ENCODE measurements around the gene KIF27. TPM values are rescaled to one million over a fixed set of nuclear protein-coding genes. Genes with fewer than 3 reads are reported as not detected.
"Not testable (repeated sequence)": the region's sequence is repeated elsewhere in the genome, so short reads cannot be mapped to it uniquely, and the experiment has no call there.

The KIF27 gene
- total RNA-seq, 2 experiments from 2014 or later: 2.3 TPM

DNA sequence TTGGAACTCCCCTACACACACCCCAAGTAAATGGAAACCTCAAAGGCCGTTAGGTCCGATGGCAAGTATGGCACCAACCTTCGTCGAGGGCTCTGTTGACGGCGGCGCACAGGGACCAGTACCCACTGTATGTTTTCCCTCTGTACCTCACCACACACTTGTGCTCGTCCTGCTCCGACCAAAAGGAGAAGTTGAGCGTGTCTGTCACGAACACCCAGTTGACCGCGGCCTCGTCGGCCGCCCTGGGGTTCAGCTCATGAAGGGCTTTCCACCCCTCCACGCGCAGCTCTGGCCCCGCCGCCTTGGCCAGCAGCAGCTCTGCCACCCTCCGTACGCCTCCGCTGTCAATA is 34.8 kb upstream of the KIF27 start:
- no peaks in the 10 kb centered on the region for H3K9me3 Mint-ChIP-seq
- CTCF ChIA-PET: interaction anchor here (0.6 kb wide), 2 partner anchors 22 to 267 kb away, joined by 3 read pairs; no protein-coding TSS in a partner anchor

DNA sequence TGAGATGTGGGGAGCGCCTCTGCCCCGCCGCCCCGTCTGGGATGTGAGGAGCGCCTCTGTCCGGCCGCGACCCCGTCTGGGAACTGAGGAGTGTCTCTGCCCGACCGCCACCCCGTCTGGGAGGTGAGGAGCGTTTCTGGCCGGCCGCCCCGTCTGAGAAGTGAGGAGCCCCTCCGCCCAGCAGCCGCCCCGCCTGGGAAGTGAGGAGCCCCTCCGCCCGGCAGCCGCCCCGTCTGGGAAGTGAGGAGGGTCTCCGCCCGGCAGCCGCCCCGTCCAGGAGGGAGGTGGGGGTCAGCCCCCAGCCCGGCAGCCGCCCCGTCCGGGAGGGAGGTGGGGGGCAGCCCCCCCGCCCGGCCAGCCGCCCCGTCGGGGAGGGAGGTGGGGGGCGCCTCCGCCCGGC is 26.9 kb upstream of the KIF27 start:
- CTCF ChIA-PET, DNase-seq: not testable (repeated sequence)

More for the DNA sequence above, 34.8 kb upstream of the KIF27 start:
- peak overlapping the region; percentile 93 for H3K4me3 Mint-ChIP-seq
- DNase-seq: peak; percentile 44
- no peaks in the 10 kb centered on the region for H3K27me3 Mint-ChIP-seq
- H3K27ac Mint-ChIP-seq: peak overlapping the region; percentile 86
- H3K36me3 Mint-ChIP-seq (ENCODE audit: low read depth): peaks cover 13% of the 10 kb centered on the region
- POLR2A ChIA-PET: interaction anchor here (0.9 to 4.7 kb wide), 10 partner anchors 9 to 337 kb away, joined by 3 to 64 read pairs (median 4); partner anchors contain the start of genes HNRNPK, RMI1 and UBQLN1
- H3K4me1 Mint-ChIP-seq: peaks cover 22% of the 10 kb centered on the region

DNA sequence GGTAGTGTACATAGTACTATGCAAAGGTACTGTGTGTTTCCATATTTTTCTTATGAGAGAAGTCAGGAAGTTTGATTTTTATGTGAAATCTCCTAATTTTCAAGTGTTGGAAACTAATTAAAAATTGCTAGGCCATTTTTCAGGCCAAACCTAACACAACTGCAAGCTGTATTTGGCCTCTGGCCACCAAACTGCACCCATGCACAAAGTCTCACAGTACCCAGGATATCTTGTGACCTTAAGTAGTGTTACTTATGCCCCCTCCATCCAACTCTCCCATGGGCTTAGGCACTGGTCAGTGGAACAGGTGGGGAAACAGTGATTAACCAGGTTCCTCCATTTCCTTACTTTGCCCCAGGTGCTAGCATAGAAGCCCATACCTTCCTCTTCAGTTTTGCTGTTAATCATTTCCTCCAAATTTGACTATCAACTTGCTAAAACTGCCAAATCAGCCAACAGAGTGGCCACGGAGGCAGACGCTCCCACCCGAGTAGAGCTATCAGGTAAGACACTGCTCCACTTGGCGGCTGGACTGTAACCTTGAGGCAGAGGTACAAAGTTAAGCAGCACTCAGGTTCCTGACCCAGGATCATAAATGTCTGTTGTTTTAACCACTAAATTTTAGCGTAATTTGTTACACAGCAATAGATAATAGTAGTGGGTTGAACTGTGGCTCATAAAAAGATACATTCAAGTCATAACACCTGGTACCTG is 19.5 kb upstream of the KIF27 start:
- POLR2A ChIA-PET: no interaction called here
- CTCF ChIA-PET: interaction anchor here (1.8 to 1.9 kb wide), 2 partner anchors 19 to 375 kb away, joined by 4 to 7 read pairs; partner anchors contain the start of gene KIF27
- no peak for DNase-seq
- Mint-ChIP-seq H3K9me3 (no peaks in the 10 kb centered on the region), H3K27ac (no peak overlapping the region), H3K27me3 (no peaks in the 10 kb centered on the region), H3K4me3 (no peak overlapping the region), H3K4me1 (no peaks in the 10 kb centered on the region), H3K36me3 (ENCODE audit: low read depth) (peaks cover 43% of the 10 kb centered on the region)

More for the DNA sequence above, 26.9 kb upstream of the KIF27 start:
- H3K9me3 Mint-ChIP-seq, H3K27ac Mint-ChIP-seq, H3K4me3 Mint-ChIP-seq, H3K4me1 Mint-ChIP-seq, POLR2A ChIA-PET, H3K27me3 Mint-ChIP-seq: not testable (repeated sequence)
- H3K36me3 Mint-ChIP-seq (ENCODE audit: low read depth): peaks cover 30% of the 10 kb centered on the region

DNA sequence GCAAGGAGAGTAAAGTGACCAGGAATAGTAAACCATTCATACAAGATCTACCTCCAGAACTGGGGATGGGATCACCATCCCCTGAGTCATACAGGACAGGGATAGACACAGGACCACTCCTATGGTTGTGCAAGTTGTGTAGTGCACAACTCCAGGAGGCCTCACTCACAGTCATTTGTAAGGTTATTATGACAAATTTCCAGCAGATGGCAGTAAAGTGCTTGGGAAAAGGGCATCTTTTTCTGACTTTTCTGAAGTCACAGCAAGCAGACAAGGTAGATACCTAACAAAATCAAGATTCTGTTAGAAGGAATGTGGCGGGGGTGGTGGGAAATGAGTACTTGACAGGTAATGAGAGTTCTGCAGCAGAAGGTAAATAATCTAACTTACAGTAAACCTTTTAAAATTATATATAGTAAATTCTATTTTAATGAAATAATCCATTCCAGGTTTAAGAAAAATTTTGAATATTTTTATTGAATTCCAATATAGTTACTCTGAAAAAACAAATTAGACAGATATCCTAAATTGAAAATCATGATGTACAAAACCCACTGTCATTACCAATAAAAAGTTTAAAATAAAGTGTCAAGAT is 16.7 kb upstream of the KIF27 start:
- peak; percentile 32 for DNase-seq
- Mint-ChIP-seq H3K9me3 (no peaks in the 10 kb centered on the region), H3K27me3 (no peaks in the 10 kb centered on the region), H3K4me3 (no peak overlapping the region), H3K4me1 (peaks cover 4% of the 10 kb centered on the region), H3K36me3 (ENCODE audit: low read depth) (peaks cover 31% of the 10 kb centered on the region), H3K27ac (no peak overlapping the region)
- ChIA-PET CTCF (interaction anchor here (0.6 to 2.5 kb wide), 10 partner anchors 16 to 378 kb away, joined by 3 to 24 read pairs (median 4); partner anchors contain the start of gene KIF27), POLR2A (interaction anchor here (1.0 kb wide), 1 partner anchor 42 kb away, joined by 5 read pairs; the partner anchor contains the start of genes HNRNPK and RMI1)

DNA sequence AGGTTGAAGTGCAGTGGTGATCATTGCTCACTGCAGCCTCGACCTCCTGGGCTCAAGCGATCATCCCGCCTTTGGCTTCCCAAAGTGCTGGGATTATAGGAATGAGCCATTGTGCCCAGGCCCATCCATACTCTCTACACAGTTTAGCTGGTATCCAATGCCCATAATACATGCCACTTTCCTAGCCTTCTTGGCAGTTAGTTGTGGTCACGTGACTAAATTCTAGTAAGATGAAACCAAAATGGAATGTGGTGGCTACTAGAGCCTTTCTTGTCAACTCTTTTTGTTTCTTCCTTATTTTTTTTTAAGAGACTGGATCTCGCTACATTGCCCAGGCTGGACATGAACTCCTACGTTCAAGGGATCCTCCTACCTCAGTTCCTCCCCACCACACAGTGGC is 15.3 kb upstream of the KIF27 start:
- peaks cover 11% of the 10 kb centered on the region for H3K4me1 Mint-ChIP-seq
- H3K4me3 Mint-ChIP-seq: no peak overlapping the region
- ChIA-PET CTCF (interaction anchor here (0.6 to 2.5 kb wide), 7 partner anchors 44 to 379 kb away, joined by 3 to 24 read pairs (median 4); partner anchors contain the start of genes HNRNPK and RMI1), POLR2A (no interaction called here)
- H3K36me3 Mint-ChIP-seq (ENCODE audit: low read depth): peaks cover 19% of the 10 kb centered on the region
- no peaks in the 10 kb centered on the region for H3K27me3 Mint-ChIP-seq
- H3K27ac Mint-ChIP-seq: no peak overlapping the region
- no peak for DNase-seq
- H3K9me3 Mint-ChIP-seq: no peaks in the 10 kb centered on the region

DNA sequence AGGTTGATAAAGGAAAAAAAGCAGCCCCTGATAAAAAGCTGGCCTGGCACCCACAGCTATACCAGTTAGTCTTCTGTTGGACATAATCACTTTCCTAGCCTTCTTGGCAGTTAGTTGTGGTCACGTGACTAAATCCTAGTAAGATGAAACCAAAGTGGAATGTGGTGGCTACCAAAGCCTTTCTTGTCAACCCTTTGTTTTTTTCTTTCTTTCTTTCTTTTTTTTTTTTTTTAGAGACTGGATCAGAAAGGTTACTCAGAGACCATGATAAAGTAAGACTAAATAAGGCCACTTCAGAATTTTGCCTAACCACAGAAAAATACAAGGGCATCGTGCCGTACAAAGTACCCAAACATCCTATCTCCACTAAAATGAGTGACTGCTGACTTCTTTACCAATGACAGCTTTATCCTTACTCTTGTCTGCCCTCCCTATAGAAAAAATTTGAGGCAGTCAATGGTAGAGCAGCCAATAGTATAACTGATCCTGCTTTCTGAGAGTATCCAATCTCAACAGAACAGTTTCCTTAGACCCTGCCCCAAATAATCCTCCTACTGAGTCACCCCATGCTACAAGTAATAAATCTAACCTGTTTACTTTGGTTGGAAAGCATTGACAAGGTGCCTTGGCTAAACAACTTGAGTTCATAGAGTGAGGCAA is 14.2 kb upstream of the KIF27 start:
- H3K27me3 Mint-ChIP-seq: no peaks in the 10 kb centered on the region
- peaks cover 14% of the 10 kb centered on the region for H3K4me1 Mint-ChIP-seq
- no peak overlapping the region for H3K4me3 Mint-ChIP-seq
- peaks cover 13% of the 10 kb centered on the region for H3K36me3 Mint-ChIP-seq (ENCODE audit: low read depth)
- H3K27ac Mint-ChIP-seq: no peak overlapping the region
- no peak for DNase-seq
- H3K9me3 Mint-ChIP-seq: no peaks in the 10 kb centered on the region
- ChIA-PET CTCF (interaction anchor here (0.7 to 2.5 kb wide), 6 partner anchors 10 to 379 kb away, joined by 3 to 24 read pairs (median 4); no protein-coding TSS in a partner anchor), POLR2A (interaction anchor here (1.2 kb wide), 1 partner anchor 15 kb away, joined by 3 read pairs; the partner anchor contains the start of gene KIF27)

DNA sequence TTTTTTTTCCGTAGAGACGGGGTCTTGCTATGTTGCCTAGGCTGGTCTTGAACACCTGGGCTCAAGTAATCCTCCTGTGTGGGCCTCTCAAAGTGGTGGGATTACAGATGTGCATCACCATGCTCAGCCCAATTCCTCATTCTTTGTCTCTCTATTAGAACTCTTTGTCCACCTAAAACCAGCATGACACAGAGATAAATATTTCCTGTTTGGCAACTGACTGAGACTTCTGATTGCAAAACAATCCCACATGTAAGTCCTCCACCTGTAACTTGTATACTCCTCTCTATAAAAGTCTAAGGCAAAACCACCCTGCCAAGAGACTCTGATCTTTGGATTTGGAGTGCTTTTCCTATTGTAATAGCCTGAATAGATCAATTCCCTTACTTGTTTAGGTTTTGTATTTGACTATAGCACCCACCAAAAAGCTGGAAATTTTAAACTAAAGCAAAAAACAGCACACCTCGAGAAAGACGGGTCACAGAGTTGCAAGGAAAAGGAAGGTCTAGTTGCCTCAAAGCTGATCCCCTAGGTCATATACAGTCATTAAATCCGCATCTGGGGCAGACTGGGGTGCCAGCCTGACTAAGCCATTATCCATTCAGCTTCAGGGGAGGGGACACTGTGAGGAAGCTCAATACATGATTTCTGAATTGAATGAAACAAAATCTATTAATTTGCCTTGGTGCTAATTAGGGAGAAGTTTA is 13.5 kb upstream of the KIF27 start:
- CTCF ChIA-PET: interaction anchor here (0.7 to 1.1 kb wide), 5 partner anchors 10 to 379 kb away, joined by 3 to 5 read pairs (median 3); no protein-coding TSS in a partner anchor
- no peak for DNase-seq
- POLR2A ChIA-PET: interaction anchor here (1.2 kb wide), 1 partner anchor 14 kb away, joined by 3 read pairs; the partner anchor contains the start of gene KIF27
- H3K27ac Mint-ChIP-seq: no peak overlapping the region
- H3K27me3 Mint-ChIP-seq: no peaks in the 10 kb centered on the region
- H3K9me3 Mint-ChIP-seq: no peaks in the 10 kb centered on the region
- H3K4me1 Mint-ChIP-seq: peaks cover 14% of the 10 kb centered on the region
- no peak overlapping the region for H3K4me3 Mint-ChIP-seq
- H3K36me3 Mint-ChIP-seq (ENCODE audit: low read depth): peaks cover 13% of the 10 kb centered on the region

DNA sequence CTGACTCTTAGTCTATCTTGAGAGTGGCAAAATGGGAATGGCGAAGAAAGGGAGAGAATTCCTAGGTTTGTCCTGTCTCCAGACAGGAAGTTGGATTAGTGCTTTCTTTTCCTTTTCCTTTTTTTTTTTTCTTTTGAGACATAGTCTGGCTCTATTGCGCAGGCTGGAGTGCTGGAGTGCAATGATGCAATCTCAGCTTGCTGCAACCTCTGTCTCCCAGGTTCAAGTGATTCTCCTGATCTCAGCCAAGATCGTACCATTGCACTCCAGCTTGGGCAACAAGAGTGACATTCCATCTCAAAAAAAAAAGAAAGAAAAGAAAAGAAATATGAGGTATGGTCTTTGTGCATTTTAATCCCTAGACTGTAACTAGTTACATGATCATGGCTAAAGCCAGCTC is 12.6 kb upstream of the KIF27 start:
- H3K27ac Mint-ChIP-seq: no peak overlapping the region
- ChIA-PET CTCF (interaction anchor here (0.6 kb wide), 1 partner anchor 326 kb away, joined by 3 read pairs; no protein-coding TSS in a partner anchor), POLR2A (interaction anchor here (0.7 kb wide), 1 partner anchor 46 kb away, joined by 3 read pairs; the partner anchor contains the start of gene HNRNPK)
- no peak overlapping the region for H3K4me3 Mint-ChIP-seq
- H3K4me1 Mint-ChIP-seq: peaks cover 14% of the 10 kb centered on the region
- peaks cover 7% of the 10 kb centered on the region for H3K36me3 Mint-ChIP-seq (ENCODE audit: low read depth)
- no peak for DNase-seq
- H3K27me3 Mint-ChIP-seq: no peaks in the 10 kb centered on the region
- no peaks in the 10 kb centered on the region for H3K9me3 Mint-ChIP-seq

DNA sequence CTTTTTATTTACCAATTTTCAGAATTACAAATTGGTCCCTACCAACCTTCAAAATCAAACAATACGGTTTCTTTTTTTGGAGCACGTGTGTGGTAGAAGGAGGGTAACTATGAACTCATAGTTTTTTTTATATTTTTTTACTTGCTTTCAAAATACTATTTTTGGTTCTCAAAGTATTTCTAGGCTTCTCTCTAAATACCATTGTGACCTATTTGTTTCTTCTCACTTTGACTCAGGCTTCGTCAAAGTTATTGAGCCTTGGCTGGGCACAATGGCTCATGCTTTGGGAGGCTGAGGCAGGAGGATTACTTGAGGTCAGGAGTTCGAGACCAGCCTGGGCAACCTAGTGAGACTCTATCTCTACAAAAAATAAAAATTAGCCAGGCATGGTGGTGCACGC is 11.6 kb upstream of the KIF27 start:
- no peak overlapping the region for H3K4me3 Mint-ChIP-seq
- peaks cover 14% of the 10 kb centered on the region for H3K4me1 Mint-ChIP-seq
- H3K9me3 Mint-ChIP-seq: no peaks in the 10 kb centered on the region
- H3K36me3 Mint-ChIP-seq (ENCODE audit: low read depth): peaks cover under 1% of the 10 kb centered on the region
- H3K27ac Mint-ChIP-seq: no peak overlapping the region
- H3K27me3 Mint-ChIP-seq: peaks cover 2% of the 10 kb centered on the region
- POLR2A ChIA-PET: interaction anchor here (0.9 to 1.1 kb wide), 3 partner anchors 11 to 48 kb away, joined by 3 to 4 read pairs (median 4); partner anchors contain the start of genes HNRNPK and RMI1
- CTCF ChIA-PET: interaction anchor here (1.4 kb wide), 1 partner anchor 12 kb away, joined by 5 read pairs; no protein-coding TSS in a partner anchor
- no peak for DNase-seq

DNA sequence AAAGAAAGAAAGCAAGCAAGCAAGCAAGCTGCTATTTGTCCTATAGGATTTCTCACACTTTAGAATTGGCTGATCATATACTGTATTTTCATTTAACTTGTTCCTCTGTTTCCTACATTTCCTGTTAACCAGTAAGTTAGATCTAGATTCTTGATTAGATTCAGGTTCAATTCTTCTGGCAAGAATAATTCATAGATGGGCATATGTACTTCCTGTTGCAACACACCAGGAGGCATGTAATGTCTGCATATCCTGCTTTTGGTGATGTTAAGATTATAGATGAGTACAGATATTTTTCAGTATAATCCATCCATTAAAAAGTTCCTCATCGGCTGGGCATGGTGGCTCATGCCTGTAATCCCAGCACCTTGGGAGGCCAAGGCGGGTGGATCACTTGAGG is 10.8 kb upstream of the KIF27 start:
- ChIA-PET POLR2A (interaction anchor here (1.1 kb wide), 1 partner anchor 48 kb away, joined by 4 read pairs; the partner anchor contains the start of genes HNRNPK and RMI1), CTCF (interaction anchor here (1.4 kb wide), 1 partner anchor 12 kb away, joined by 5 read pairs; no protein-coding TSS in a partner anchor)
- Mint-ChIP-seq H3K27me3 (peaks cover 2% of the 10 kb centered on the region), H3K27ac (no peak overlapping the region), H3K4me3 (no peak overlapping the region), H3K4me1 (peaks cover 14% of the 10 kb centered on the region), H3K36me3 (ENCODE audit: low read depth) (no peaks in the 10 kb centered on the region), H3K9me3 (no peaks in the 10 kb centered on the region)
- no peak for DNase-seq

DNA sequence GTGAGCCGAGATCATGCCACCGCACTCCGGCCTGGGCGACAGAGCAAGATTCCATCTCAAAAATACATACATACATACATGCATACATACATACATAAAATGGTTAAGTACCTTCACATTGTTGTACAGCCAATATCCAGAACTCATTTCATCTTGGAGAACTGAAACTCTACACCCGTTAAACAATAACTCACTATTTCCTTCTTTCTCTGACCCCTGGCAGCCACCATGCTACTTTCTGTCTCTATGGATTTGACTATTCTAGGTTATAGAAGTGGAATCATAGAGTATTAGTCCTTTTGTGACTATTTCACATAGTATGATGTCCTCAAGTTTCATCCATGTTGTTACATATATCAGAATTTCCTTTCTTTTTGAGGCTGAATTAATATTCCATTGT is 9.6 kb upstream of the KIF27 start:
- Mint-ChIP-seq H3K4me1 (peaks cover 14% of the 10 kb centered on the region), H3K36me3 (ENCODE audit: low read depth) (no peaks in the 10 kb centered on the region), H3K4me3 (no peak overlapping the region), H3K27ac (no peak overlapping the region), H3K9me3 (no peaks in the 10 kb centered on the region), H3K27me3 (peaks cover 2% of the 10 kb centered on the region)
- ChIA-PET CTCF (interaction anchor here (1.5 kb wide), 1 partner anchor 9 kb away, joined by 6 read pairs; the partner anchor contains the start of gene KIF27), POLR2A (interaction anchor here (1.3 kb wide), 1 partner anchor 9 kb away, joined by 5 read pairs; the partner anchor contains the start of gene KIF27)
- no peak for DNase-seq

DNA sequence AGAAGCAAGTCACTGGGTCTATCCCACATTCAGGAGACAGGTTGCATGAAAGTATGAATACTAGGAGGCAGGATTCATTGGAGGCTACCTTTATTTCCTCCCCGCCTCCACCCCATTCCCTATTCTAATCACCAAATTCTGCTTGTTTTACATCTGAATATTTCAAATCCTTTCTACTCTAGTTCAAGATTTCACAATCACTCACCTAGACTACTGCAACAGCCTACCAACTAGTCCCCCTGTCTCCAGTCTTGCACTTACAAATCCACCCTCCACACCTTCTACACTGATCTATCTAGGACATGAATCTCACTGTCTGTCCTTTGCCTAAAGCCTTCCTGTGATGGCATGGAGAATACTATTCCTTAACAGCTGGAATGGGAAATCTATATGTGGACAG is 6.4 kb upstream of the KIF27 start:
- peaks cover 11% of the 10 kb centered on the region for H3K4me1 Mint-ChIP-seq
- no peak overlapping the region for H3K4me3 Mint-ChIP-seq
- peaks cover 2% of the 10 kb centered on the region for H3K27me3 Mint-ChIP-seq
- no peaks in the 10 kb centered on the region for H3K36me3 Mint-ChIP-seq (ENCODE audit: low read depth)
- no peaks in the 10 kb centered on the region for H3K9me3 Mint-ChIP-seq
- H3K27ac Mint-ChIP-seq: no peak overlapping the region
- ChIA-PET CTCF (interaction anchor here (1.7 kb wide), 1 partner anchor 333 kb away, joined by 5 read pairs; no protein-coding TSS in a partner anchor), POLR2A (no interaction called here)
- DNase-seq: no peak
